K562 (cell line): ENCODE measurements around the gene GASK1B. TPM values are rescaled to one million over a fixed set of nuclear protein-coding genes. Genes with fewer than 3 reads are reported as not detected.

Experiments
- ATF1 ChIP-seq, 2 experiments: fragments of 450-650 bp in 1 of 2; IDR thresholded peaks; 2 replicates each; pipeline ENCODE4 v1.6.1; 2016; ENCODE audit warnings: missing compliant biosample characterization in 1 of 2, missing genetic modification characterization in 1 of 2
- EHMT2 ChIP-seq: fragments of 450-650 bp; IDR thresholded peaks from 2 replicates; pipeline ENCODE4 v1.6.1; 2018; ENCODE audit warnings: antibody characterized with exemption
- ETS1 ChIP-seq: conservative IDR thresholded peaks from 2 replicates; pipeline ENCODE4 v1.6.1; 2011; ENCODE audit warnings: low read depth, mild to moderate bottlenecking, low read length; ENCODE audit not compliant: control insufficient read depth
- STAT5B ChIP-seq: fragments of 250-450 bp; sonication (Bioruptor Pico); IDR thresholded peaks from 2 replicates; pipeline ENCODE4 v1.8.0; 2021; ENCODE audit warnings: mild to moderate bottlenecking, inconsistent platforms
- TEAD2 ChIP-seq: fragments of 450-650 bp; IDR thresholded peaks from 2 replicates; pipeline ENCODE4 v1.6.1; 2016; ENCODE audit warnings: missing genetic modification characterization, control low read depth, missing compliant biosample characterization
- ZKSCAN1 ChIP-seq: fragments of 150-350 bp; IDR thresholded peaks from 2 replicates; pipeline ENCODE4 v1.6.1; 2016; ENCODE audit warnings: low read depth, low read length
- polyA plus RNA-seq, 8 experiments: library from polyadenylated mRNA; depleted of rRNA in 4 of 8; stranded (reverse) in 5 of 8; unstranded in 3 of 8; fragments of >200 nt; fragmentation: Nextera tagmentation in 2 of 8; fragmentation: Illumina TruSeq in 1 of 8; extraction: Ambion mirVana in 2 of 8; extraction: Trizol in 1 of 8; gene quantifications; 2 replicates each; pipeline versions ENCODE4 v1.2.1 to v1.2.3, GENCODE V29; 2011 to 2014; ENCODE audit warnings: inconsistent platforms in 1 of 8, missing spikeins in 1 of 8
- total RNA-seq, 7 experiments: library from RNA; depleted of rRNA in 6 of 7; stranded (reverse); fragments of >200 nt in 6 of 7; fragmentation: Illumina TruSeq in 2 of 7; extraction: Trizol in 2 of 7; gene quantifications; 2 replicates each; pipeline versions ENCODE4 v1.2.1 to v1.2.3, GENCODE V29; 2011 to 2021; ENCODE audit warnings: low replicate concordance in 1 of 7
- TF ChIP-seq, protein P1 (sequence below): sonication (generic); formaldehyde crosslinking; IDR thresholded peaks from 2 replicates; pipeline ENCODE4 v1.8.1; 2023; ENCODE audit warnings: missing genetic modification reagents, mild to moderate bottlenecking, borderline replicate concordance

Gene GASK1B
- total and polyA plus RNA-seq, 9 of the 15 experiments (the other 6 are each of a cell fraction or from before 2014, with no cell fraction given): 0.13 to 1.2 (median 0.61) TPM

- TF ChIP-seq, protein P1, sequence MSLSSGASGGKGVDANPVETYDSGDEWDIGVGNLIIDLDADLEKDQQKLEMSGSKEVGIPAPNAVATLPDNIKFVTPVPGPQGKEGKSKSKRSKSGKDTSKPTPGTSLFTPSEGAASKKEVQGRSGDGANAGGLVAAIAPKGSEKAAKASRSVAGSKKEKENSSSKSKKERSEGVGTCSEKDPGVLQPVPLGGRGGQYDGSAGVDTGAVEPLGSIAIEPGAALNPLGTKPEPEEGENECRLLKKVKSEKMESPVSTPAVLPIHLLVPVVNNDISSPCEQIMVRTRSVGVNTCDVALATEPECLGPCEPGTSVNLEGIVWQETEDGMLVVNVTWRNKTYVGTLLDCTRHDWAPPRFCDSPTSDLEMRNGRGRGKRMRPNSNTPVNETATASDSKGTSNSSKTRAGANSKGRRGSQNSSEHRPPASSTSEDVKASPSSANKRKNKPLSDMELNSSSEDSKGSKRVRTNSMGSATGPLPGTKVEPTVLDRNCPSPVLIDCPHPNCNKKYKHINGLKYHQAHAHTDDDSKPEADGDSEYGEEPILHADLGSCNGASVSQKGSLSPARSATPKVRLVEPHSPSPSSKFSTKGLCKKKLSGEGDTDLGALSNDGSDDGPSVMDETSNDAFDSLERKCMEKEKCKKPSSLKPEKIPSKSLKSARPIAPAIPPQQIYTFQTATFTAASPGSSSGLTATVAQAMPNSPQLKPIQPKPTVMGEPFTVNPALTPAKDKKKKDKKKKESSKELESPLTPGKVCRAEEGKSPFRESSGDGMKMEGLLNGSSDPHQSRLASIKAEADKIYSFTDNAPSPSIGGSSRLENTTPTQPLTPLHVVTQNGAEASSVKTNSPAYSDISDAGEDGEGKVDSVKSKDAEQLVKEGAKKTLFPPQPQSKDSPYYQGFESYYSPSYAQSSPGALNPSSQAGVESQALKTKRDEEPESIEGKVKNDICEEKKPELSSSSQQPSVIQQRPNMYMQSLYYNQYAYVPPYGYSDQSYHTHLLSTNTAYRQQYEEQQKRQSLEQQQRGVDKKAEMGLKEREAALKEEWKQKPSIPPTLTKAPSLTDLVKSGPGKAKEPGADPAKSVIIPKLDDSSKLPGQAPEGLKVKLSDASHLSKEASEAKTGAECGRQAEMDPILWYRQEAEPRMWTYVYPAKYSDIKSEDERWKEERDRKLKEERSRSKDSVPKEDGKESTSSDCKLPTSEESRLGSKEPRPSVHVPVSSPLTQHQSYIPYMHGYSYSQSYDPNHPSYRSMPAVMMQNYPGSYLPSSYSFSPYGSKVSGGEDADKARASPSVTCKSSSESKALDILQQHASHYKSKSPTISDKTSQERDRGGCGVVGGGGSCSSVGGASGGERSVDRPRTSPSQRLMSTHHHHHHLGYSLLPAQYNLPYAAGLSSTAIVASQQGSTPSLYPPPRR (CRISPR knock-in tag): no peak
- TF ChIP-seq ZKSCAN1 (no peak), ETS1 (no peak), ATF1 (CRISPR knock-in tag; IDR thresholded peaks at IDR 0.05) (no peak), ATF1 (tag; IDR thresholded peaks at IDR 0.05) (no peak), EHMT2 (no peak), STAT5B (CRISPR knock-in tag) (no peak), TEAD2 (tag) (no peak)
These were observed 22.5 kb upstream of the GASK1B start (continued) for GRCh38 chr4:158195297-158195696.
